Transverse colon (tissue), 3 donors: ENCODE data around the gene WBP11.

Experiments used
- EP300 ChIP-seq: sonication (generic); formaldehyde crosslinking; IDR thresholded peaks from one replicate; pipeline ENCODE4 v1.6.1; 2017; ENCODE audit warnings: antibody characterized with exemption, low read depth
- POLR2A ChIP-seq: fragments of 450-650 bp; IDR thresholded peaks from one replicate; pipeline ENCODE4 v1.6.1; 2016; ENCODE audit warnings: antibody characterized with exemption, mild to moderate bottlenecking, moderate library complexity
- TF ChIP-seq, protein P1 (sequence below), 5 experiments: fragments of 200-600 bp in 3 of 5; fragments of 450-650 bp in 2 of 5; sonication (generic) in 3 of 5; IDR thresholded peaks; 1 replicate in 2 of 5; 2 replicates in 3 of 5; pipeline ENCODE4 v1.5.1; 2016 to 2017; ENCODE audit warnings: antibody characterized with exemption in 5 of 5, inconsistent platforms in 3 of 5, mild to moderate bottlenecking in 2 of 5, moderate library complexity in 1 of 5

DNA sequence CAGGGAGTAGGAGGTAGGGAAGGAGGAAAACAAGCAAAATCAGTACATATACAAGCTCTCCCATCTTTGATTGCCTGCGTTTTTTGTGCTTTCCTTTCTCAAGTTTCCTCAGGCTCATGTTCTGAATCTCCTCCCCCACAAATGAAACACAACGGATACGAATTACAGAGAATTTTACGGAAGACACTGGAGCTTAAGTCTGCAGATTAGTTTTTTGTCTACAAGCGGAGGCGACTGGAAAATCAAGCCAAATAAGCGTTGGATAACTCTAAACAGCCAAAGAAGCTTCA is 612 bp downstream of the WBP11 start:
- TF ChIP-seq POLR2A (no peak), EP300 (no peak)
- TF ChIP-seq, protein P1, sequence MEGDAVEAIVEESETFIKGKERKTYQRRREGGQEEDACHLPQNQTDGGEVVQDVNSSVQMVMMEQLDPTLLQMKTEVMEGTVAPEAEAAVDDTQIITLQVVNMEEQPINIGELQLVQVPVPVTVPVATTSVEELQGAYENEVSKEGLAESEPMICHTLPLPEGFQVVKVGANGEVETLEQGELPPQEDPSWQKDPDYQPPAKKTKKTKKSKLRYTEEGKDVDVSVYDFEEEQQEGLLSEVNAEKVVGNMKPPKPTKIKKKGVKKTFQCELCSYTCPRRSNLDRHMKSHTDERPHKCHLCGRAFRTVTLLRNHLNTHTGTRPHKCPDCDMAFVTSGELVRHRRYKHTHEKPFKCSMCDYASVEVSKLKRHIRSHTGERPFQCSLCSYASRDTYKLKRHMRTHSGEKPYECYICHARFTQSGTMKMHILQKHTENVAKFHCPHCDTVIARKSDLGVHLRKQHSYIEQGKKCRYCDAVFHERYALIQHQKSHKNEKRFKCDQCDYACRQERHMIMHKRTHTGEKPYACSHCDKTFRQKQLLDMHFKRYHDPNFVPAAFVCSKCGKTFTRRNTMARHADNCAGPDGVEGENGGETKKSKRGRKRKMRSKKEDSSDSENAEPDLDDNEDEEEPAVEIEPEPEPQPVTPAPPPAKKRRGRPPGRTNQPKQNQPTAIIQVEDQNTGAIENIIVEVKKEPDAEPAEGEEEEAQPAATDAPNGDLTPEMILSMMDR (IDR thresholded peaks at IDR 0.05) = no peak
